Neural cell (in vitro differentiated cells): ENCODE data around the gene GRIK2. TPM values are rescaled to one million over a fixed set of nuclear protein-coding genes. Genes with fewer than 3 reads are reported as not detected.
A peak's percentile ranks its signal among the peaks of the same experiment; 100 is the strongest.

Experiments used
- H2AFZ ChIP-seq: fragments of 200-600, 300-800 bp; sonication (generic), shearing (Covaris generic); 2 replicates; pipeline ENCODE4 v1.6.0; 2014; ENCODE audit warnings: low read depth, mild to moderate bottlenecking, antibody characterized with exemption, low read length, moderate library complexity
- H3F3A ChIP-seq: fragments of 200-600 bp; shearing (Covaris generic); 2 replicates; pipeline ENCODE4 v1.6.1; 2016; ENCODE audit warnings: mild to moderate bottlenecking, moderate library complexity, mixed read lengths, antibody characterized with exemption, low read length; ENCODE audit not compliant: insufficient read depth, poor library complexity, severe bottlenecking
- H3K27ac ChIP-seq: fragments of 200-600, 300-800 bp; sonication (generic), shearing (Covaris generic); 2 replicates; pipeline ENCODE4 v1.5.1; 2014; ENCODE audit warnings: mild to moderate bottlenecking, low read length, moderate library complexity
- H3K27me3 ChIP-seq: fragments of 300-800, 200-600 bp; sonication (generic), shearing (Covaris generic); 2 replicates; pipeline ENCODE4 v1.6.0; 2014; ENCODE audit warnings: mild to moderate bottlenecking, low read depth, low read length, moderate library complexity; ENCODE audit not compliant: insufficient read depth
- H3K36me3 ChIP-seq: fragments of 300-800, 200-600 bp; sonication (generic), shearing (Covaris generic); 2 replicates; pipeline ENCODE4 v1.5.1; 2014; ENCODE audit warnings: mild to moderate bottlenecking, antibody characterized with exemption, low read length, moderate library complexity; ENCODE audit not compliant: insufficient read depth
- H3K4me2 ChIP-seq: fragments of 300-800, 200-600 bp; sonication (generic), shearing (Covaris generic); 2 replicates; pipeline ENCODE4 v1.6.0; 2014; ENCODE audit warnings: mild to moderate bottlenecking, low read length
- H3K4me3 ChIP-seq: fragments of 300-800, 200-600 bp; sonication (generic), shearing (Covaris generic); 2 replicates; pipeline ENCODE4 v1.5.1; 2014; ENCODE audit warnings: mild to moderate bottlenecking, low read length, moderate library complexity
- H3K79me2 ChIP-seq: fragments of 200-600 bp; shearing (Covaris generic); replicated peaks from 2 replicates; pipeline ENCODE4 v1.6.0; 2014; ENCODE audit warnings: mild to moderate bottlenecking, low read length, moderate library complexity; ENCODE audit not compliant: insufficient read depth
- H3K9ac ChIP-seq: fragments of 300-800, 200-600 bp; sonication (generic), shearing (Covaris generic); 2 replicates; pipeline ENCODE4 v1.6.1; 2016; ENCODE audit warnings: mild to moderate bottlenecking, low read length, mixed read lengths
- H3K9me2 ChIP-seq: fragments of 200-600 bp; shearing (Covaris generic); 2 replicates; pipeline ENCODE4 v1.6.1; 2016; ENCODE audit warnings: mild to moderate bottlenecking, low read length, mixed read lengths; ENCODE audit not compliant: insufficient read depth
- H3K9me3 ChIP-seq: fragments of 200-600, 300-800 bp; sonication (generic), shearing (Covaris generic); 2 replicates; pipeline ENCODE4 v1.6.1; 2016; ENCODE audit warnings: mild to moderate bottlenecking, mixed run types, low read length, moderate library complexity, mixed read lengths
- H4K20me1 ChIP-seq: fragments of 200-600 bp; shearing (Covaris generic); 2 replicates; pipeline ENCODE4 v1.6.1; 2016; ENCODE audit warnings: mild to moderate bottlenecking, mixed run types; ENCODE audit not compliant: insufficient read depth
- EP300 ChIP-seq: fragments of 450-650 bp; conservative IDR thresholded peaks from 2 replicates; pipeline ENCODE4 v1.6.1; 2014; ENCODE audit warnings: antibody characterized with exemption, mild to moderate bottlenecking, moderate library complexity; ENCODE audit not compliant: poor library complexity, severe bottlenecking
- EZH2 ChIP-seq: fragments of 200-600, 300-800 bp; shearing (Covaris generic), sonication (generic); IDR thresholded peaks from 2 replicates; pipeline ENCODE4 v1.6.1; 2014; ENCODE audit warnings: antibody characterized with exemption, low read length, borderline replicate concordance, mild to moderate bottlenecking; ENCODE audit not compliant: insufficient read depth, poor library complexity, severe bottlenecking
- MXI1 ChIP-seq: fragments of 450-650 bp; conservative IDR thresholded peaks from 2 replicates; pipeline ENCODE4 v1.6.1; 2014; ENCODE audit warnings: antibody characterized with exemption, mild to moderate bottlenecking; ENCODE audit not compliant: poor library complexity, severe bottlenecking
- POLR2AphosphoS5 ChIP-seq: IDR thresholded peaks from 2 replicates; pipeline ENCODE4 v1.6.1; 2012
- RAD21 ChIP-seq: fragments of 450-650 bp; conservative IDR thresholded peaks from 2 replicates; pipeline ENCODE4 v1.6.1; 2014; ENCODE audit warnings: antibody characterized with exemption, mild to moderate bottlenecking, moderate library complexity
- SMC3 ChIP-seq: fragments of 450-650 bp; conservative IDR thresholded peaks from 2 replicates; pipeline ENCODE4 v1.6.1; 2014; ENCODE audit warnings: antibody characterized with exemption, mild to moderate bottlenecking, moderate library complexity; ENCODE audit not compliant: poor library complexity
- TAF1 ChIP-seq: IDR thresholded peaks from 2 replicates; pipeline ENCODE4 v1.6.1; 2012; ENCODE audit warnings: low read depth
- polyA plus RNA-seq: library from polyadenylated mRNA; depleted of rRNA; stranded (reverse); fragments of >200 nt; gene quantifications from 2 replicates; pipeline ENCODE4 v1.2.3, GENCODE V29; 2014
- TF ChIP-seq, protein P1 (sequence below): IDR thresholded peaks from 2 replicates; pipeline ENCODE4 v1.6.1; 2012; ENCODE audit warnings: borderline replicate concordance
- TF ChIP-seq, protein P2 (sequence below): fragments of 450-650 bp; IDR thresholded peaks from 2 replicates; pipeline ENCODE4 v1.5.1; 2014; ENCODE audit warnings: antibody characterized with exemption, mild to moderate bottlenecking, moderate library complexity; ENCODE audit not compliant: poor library complexity, severe bottlenecking

Gene GRIK2
- polyA plus RNA-seq, 1 donor from 2014 or later = 106 TPM

GRCh38 chr6:101400326-101401135 is 7.0 kb downstream of the GRIK2 start:
- TF ChIP-seq POLR2AphosphoS5 (peak; percentile 45), EP300 (no peak), MXI1 (peak; percentile 28)
- TF ChIP-seq, protein P1, sequence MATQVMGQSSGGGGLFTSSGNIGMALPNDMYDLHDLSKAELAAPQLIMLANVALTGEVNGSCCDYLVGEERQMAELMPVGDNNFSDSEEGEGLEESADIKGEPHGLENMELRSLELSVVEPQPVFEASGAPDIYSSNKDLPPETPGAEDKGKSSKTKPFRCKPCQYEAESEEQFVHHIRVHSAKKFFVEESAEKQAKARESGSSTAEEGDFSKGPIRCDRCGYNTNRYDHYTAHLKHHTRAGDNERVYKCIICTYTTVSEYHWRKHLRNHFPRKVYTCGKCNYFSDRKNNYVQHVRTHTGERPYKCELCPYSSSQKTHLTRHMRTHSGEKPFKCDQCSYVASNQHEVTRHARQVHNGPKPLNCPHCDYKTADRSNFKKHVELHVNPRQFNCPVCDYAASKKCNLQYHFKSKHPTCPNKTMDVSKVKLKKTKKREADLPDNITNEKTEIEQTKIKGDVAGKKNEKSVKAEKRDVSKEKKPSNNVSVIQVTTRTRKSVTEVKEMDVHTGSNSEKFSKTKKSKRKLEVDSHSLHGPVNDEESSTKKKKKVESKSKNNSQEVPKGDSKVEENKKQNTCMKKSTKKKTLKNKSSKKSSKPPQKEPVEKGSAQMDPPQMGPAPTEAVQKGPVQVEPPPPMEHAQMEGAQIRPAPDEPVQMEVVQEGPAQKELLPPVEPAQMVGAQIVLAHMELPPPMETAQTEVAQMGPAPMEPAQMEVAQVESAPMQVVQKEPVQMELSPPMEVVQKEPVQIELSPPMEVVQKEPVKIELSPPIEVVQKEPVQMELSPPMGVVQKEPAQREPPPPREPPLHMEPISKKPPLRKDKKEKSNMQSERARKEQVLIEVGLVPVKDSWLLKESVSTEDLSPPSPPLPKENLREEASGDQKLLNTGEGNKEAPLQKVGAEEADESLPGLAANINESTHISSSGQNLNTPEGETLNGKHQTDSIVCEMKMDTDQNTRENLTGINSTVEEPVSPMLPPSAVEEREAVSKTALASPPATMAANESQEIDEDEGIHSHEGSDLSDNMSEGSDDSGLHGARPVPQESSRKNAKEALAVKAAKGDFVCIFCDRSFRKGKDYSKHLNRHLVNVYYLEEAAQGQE = peak; percentile 15
- Histone ChIP-seq H3F3A (no peaks in the 10 kb centered on the region), H3K27ac (no peak overlapping the region), H3K36me3 (no peaks in the 10 kb centered on the region), H3K9me2 (no peaks in the 10 kb centered on the region), H2AFZ (no peak overlapping the region), H3K9ac (no peak overlapping the region), H3K4me2 (peak overlapping the region; percentile 74), H3K9me3 (no peaks in the 10 kb centered on the region), H4K20me1 (no peaks in the 10 kb centered on the region), H3K27me3 (peaks cover 28% of the 10 kb centered on the region), H3K4me3 (peak overlapping the region; percentile 65), H3K79me2 (no peaks in the 10 kb centered on the region)

- Histone ChIP-seq H3K27ac (no peak overlapping the region), H4K20me1 (no peaks in the 10 kb centered on the region), H3K4me3 (peak overlapping the region; percentile 65), H3K36me3 (no peaks in the 10 kb centered on the region), H3F3A (no peaks in the 10 kb centered on the region), H3K4me2 (peak overlapping the region; percentile 74), H3K79me2 (no peaks in the 10 kb centered on the region), H3K9ac (no peak overlapping the region), H3K27me3 (peaks cover 24% of the 10 kb centered on the region), H3K9me2 (no peaks in the 10 kb centered on the region), H3K9me3 (no peaks in the 10 kb centered on the region), H2AFZ (no peak overlapping the region)
- TF ChIP-seq EZH2 (no peak), TAF1 (no peak), SMC3 (no peak), POLR2AphosphoS5 (no peak), MXI1 (no peak), EP300 (no peak), RAD21 (no peak)
- TF ChIP-seq, protein P1 = no peak
- TF ChIP-seq, protein P2, sequence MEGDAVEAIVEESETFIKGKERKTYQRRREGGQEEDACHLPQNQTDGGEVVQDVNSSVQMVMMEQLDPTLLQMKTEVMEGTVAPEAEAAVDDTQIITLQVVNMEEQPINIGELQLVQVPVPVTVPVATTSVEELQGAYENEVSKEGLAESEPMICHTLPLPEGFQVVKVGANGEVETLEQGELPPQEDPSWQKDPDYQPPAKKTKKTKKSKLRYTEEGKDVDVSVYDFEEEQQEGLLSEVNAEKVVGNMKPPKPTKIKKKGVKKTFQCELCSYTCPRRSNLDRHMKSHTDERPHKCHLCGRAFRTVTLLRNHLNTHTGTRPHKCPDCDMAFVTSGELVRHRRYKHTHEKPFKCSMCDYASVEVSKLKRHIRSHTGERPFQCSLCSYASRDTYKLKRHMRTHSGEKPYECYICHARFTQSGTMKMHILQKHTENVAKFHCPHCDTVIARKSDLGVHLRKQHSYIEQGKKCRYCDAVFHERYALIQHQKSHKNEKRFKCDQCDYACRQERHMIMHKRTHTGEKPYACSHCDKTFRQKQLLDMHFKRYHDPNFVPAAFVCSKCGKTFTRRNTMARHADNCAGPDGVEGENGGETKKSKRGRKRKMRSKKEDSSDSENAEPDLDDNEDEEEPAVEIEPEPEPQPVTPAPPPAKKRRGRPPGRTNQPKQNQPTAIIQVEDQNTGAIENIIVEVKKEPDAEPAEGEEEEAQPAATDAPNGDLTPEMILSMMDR = no peak
Observed at GRCh38 chr6:101401171-101401570, 7.7 kb downstream of the GRIK2 start.
